ENCODE results near the gene HSD17B1. TPM values are rescaled to one million over a fixed set of nuclear protein-coding genes. Genes with fewer than 3 reads are reported as not detected.
A peak's percentile ranks its signal among the peaks of the same experiment; 100 is the strongest.

The HSD17B1 gene
- total and polyA plus RNA-seq, 2 of the 13 experiments (the other 11 are each of a cell fraction or from before 2014, with no cell fraction given), result 0.54 to 0.93 TPM

GRCh38 chr17:42577532-42578281, 25.0 kb downstream of the HSD17B1 start, which contains the start of gene PSMC3IP (continued):
- TF ChIP-seq MLXIP (CRISPR knock-in tag; IDR thresholded peaks at IDR 0.05; ENCODE audit: borderline replicate concordance) (no peak), WIZ (CRISPR knock-in tag; IDR thresholded peaks at IDR 0.05) (peak; percentile 88; the same call in 1 of the 2 replicates), CBX5 (CRISPR knock-in tag; IDR thresholded peaks at IDR 0.05; ENCODE audit: borderline replicate concordance) (peak; percentile 80), ZFY (CRISPR knock-in tag; IDR thresholded peaks at IDR 0.05) (peak; percentile 92), CBX1 (IDR thresholded peaks at IDR 0.05; ENCODE audit: low read depth) (no peak), MYNN (CRISPR knock-in tag; IDR thresholded peaks at IDR 0.05; ENCODE audit: low read depth) (0 out of 2 replicates have a peak, but pooled peaks have one; percentile 71), BRD4 (CRISPR knock-in tag; IDR thresholded peaks at IDR 0.05) (no peak), ZBTB4 (CRISPR knock-in tag; IDR thresholded peaks at IDR 0.05; ENCODE audit: borderline replicate concordance) (peak; percentile 80; the same call in 1 of the 2 replicates), ZBTB26 (CRISPR knock-in tag; IDR thresholded peaks at IDR 0.05; ENCODE audit: borderline replicate concordance) (no peak; the same call in 1 of the 2 replicates), PCBP2 (optimal IDR thresholded peaks at IDR 0.05; ENCODE audit: low read depth, low read length, poor library complexity, severe bottlenecking) (no peak), KDM3A (CRISPR knock-in tag; IDR thresholded peaks at IDR 0.05; ENCODE audit: low read depth) (peak; percentile 56; the same call in 1 of the 2 replicates), ZNF292 (CRISPR knock-in tag; IDR thresholded peaks at IDR 0.05; ENCODE audit: borderline replicate concordance, low read depth) (no peak), DNMT1 (CRISPR knock-in tag; IDR thresholded peaks at IDR 0.05) (peak; percentile 30; the same call in 1 of the 2 replicates), ZNF501 (CRISPR knock-in tag; IDR thresholded peaks at IDR 0.05) (peak; percentile 86), ZNF331 (CRISPR knock-in tag; IDR thresholded peaks at IDR 0.05) (no peak; the same call in 1 of the 2 replicates), ZNF614 (CRISPR knock-in tag; IDR thresholded peaks at IDR 0.05; ENCODE audit: borderline replicate concordance) (peak; percentile 93; the same call in 1 of the 2 replicates)
- TF ChIP-seq, protein P1, sequence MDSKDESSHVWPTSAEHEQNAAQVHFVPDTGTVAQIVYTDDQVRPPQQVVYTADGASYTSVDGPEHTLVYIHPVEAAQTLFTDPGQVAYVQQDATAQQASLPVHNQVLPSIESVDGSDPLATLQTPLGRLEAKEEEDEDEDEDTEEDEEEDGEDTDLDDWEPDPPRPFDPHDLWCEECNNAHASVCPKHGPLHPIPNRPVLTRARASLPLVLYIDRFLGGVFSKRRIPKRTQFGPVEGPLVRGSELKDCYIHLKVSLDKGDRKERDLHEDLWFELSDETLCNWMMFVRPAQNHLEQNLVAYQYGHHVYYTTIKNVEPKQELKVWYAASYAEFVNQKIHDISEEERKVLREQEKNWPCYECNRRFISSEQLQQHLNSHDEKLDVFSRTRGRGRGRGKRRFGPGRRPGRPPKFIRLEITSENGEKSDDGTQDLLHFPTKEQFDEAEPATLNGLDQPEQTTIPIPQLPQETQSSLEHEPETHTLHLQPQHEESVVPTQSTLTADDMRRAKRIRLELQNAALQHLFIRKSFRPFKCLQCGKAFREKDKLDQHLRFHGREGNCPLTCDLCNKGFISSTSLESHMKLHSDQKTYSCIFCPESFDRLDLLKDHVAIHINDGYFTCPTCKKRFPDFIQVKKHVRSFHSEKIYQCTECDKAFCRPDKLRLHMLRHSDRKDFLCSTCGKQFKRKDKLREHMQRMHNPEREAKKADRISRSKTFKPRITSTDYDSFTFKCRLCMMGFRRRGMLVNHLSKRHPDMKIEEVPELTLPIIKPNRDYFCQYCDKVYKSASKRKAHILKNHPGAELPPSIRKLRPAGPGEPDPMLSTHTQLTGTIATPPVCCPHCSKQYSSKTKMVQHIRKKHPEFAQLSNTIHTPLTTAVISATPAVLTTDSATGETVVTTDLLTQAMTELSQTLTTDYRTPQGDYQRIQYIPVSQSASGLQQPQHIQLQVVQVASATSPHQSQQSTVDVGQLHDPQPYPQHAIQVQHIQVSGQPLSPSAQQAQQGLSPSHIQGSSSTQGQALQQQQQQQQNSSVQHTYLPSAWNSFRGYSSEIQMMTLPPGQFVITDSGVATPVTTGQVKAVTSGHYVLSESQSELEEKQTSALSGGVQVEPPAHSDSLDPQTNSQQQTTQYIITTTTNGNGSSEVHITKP (CRISPR knock-in tag; IDR thresholded peaks at IDR 0.05; ENCODE audit: low read depth), result no peak
